GM12873 (cell line): ENCODE measurements around the gene PIK3C2A.

Source experiments
- TF ChIP-seq, protein P1 (sequence below): IDR thresholded peaks from 2 replicates; pipeline ENCODE4 v1.5.1; 2012; ENCODE audit warnings: low read depth, mild to moderate bottlenecking, moderate library complexity, low read length, control low read depth; ENCODE audit not compliant: insufficient read depth; ENCODE audit errors: missing control alignments

Gene PIK3C2A

DNA sequence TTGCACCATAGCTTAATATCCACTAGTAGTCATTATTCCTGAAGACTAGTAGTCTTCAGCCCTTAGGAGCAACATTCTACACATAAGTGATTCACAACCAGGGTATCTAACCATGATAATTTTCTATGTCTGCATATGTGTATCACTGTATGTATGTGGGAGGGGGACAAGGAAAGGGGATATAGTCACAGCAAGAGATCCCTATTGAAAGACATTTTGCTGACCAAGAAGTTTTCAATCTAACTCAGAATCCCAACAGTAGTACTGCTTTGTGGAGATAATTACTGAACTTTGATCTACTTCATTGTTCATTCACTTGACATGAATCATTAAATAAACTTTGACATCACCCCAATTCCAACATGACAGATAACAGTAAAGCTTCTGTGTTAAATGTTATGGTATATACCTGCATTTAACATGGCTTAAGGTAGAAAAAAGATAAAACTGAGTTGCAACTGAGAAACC is 10.3 kb downstream of the PIK3C2A start:
- TF ChIP-seq, protein P1, sequence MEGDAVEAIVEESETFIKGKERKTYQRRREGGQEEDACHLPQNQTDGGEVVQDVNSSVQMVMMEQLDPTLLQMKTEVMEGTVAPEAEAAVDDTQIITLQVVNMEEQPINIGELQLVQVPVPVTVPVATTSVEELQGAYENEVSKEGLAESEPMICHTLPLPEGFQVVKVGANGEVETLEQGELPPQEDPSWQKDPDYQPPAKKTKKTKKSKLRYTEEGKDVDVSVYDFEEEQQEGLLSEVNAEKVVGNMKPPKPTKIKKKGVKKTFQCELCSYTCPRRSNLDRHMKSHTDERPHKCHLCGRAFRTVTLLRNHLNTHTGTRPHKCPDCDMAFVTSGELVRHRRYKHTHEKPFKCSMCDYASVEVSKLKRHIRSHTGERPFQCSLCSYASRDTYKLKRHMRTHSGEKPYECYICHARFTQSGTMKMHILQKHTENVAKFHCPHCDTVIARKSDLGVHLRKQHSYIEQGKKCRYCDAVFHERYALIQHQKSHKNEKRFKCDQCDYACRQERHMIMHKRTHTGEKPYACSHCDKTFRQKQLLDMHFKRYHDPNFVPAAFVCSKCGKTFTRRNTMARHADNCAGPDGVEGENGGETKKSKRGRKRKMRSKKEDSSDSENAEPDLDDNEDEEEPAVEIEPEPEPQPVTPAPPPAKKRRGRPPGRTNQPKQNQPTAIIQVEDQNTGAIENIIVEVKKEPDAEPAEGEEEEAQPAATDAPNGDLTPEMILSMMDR, result no peak

DNA sequence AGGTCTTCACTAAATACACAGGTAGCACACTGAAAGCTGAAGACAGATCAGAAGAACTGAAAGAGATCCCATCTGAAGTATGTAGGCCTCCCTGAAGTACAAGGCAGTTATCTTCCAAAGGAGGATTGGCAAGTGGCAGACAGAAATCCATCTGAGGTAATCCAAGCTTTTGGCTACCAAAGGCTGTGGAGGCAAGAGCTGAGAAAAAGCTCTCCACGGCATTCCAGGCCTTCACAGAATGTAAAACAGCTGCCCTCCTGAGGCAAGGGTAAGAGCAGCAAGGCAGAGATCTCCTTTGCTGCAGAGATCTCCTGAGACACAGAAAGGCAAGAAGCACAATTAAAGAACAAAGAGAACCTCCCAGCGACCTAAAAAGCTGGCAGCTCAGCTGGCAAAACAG is 19.1 kb downstream of the PIK3C2A start:
- TF ChIP-seq, protein P1, result no peak

DNA sequence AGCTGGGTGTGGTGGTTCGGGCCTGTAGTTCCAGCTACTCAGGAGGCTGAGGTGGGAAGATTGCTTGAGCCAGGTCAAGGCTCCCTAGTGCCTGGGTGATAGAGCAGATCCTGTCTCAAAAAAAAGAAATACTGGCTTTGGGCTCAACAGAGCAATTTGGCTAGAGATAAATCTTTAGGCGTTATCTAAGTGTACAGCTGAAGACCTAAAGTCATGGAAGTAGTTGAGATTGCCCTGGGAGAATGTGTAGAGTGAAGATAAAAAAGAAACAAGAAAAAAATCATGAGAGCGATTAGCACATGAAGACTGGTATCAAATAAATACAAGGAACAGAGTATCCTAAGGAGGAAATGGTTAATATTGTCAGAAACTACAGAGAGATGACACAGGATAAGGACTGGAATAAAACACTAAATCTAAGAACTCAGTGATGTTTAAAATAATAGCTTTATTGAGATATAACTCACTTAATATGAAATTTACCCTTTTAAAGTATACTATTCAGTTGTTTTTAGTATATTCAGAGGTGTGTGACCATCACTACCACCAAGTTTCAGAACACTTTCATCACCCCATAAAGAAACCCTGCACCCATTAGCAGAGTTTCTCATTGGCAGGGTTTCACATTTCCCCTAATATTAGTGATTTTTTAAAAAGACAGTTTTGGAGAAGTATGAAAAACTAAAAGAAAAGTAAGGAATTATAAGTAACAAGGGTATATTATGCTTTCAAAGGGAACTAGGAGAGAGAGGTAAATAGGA is 20.7 kb downstream of the PIK3C2A start:
- TF ChIP-seq, protein P1, result no peak

DNA sequence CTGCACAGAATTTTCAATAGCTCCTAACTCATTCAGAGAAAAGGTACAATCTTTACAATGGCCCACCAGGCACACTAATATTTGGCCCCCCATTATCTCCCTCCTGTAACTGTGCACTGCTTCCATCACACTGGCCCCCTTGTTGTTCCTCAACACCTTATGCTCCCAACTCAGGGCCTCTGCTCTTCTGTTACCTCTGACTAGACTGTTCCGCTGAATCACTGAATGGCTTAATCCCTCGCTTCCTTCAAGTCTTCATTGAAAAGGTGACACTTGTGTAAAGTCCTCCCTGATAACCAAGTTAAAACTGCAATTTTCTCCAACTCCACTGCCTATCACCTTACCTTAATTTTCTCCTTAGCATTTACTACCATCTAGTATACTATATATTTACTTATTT is 21.8 kb downstream of the PIK3C2A start:
- TF ChIP-seq, protein P1, result no peak

DNA sequence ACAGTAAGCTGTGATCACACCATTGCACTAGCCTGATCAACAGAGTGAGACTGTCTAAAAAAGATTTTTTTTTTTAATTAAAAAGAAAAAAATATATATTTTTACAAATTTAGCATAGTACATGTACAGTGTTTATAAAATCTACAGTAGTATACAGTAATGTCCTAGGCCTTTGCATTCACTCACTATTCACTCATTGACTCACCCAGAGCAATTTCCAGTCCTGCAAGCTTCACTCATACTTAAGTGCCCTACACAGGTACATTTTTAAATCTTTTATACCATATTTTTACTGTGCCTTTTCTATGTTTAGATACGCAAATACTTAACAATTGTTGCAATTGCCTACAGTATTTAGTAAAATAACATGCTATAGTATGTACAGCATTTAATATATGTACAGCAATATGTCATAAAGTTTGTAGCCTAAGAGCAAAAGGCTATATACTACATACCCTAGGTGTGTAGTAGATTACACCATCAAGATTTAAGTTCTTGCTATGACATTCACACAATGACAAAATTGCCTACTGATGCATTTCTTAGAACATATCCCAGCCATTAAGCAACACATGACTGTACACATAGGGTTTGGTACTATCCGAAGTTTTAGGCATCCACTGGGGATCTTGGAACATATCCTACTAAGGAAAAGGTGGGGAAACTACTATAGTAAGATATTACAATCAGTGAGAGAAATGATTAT is 22.8 kb downstream of the PIK3C2A start:
- TF ChIP-seq, protein P1, result no peak

DNA sequence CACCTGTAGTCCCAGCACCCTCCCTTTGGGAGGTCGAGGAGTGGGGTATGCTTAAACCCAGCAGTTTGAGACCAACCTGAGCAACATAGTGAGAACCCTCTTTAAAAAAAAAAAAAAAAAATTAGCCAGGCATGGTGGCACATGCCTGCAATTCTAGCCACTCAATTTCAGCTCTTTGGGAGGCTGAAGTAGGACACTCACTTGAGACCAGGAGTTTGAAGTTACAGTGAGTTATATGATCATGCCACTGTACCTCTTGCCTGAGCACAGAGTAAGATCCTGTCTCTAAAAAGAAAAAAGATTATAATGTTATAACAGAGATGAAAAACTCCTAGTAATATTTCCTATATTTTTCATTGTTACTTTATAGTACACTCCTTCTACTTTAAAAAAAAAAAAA is 23.9 kb downstream of the PIK3C2A start:
- TF ChIP-seq, protein P1, result no peak

DNA sequence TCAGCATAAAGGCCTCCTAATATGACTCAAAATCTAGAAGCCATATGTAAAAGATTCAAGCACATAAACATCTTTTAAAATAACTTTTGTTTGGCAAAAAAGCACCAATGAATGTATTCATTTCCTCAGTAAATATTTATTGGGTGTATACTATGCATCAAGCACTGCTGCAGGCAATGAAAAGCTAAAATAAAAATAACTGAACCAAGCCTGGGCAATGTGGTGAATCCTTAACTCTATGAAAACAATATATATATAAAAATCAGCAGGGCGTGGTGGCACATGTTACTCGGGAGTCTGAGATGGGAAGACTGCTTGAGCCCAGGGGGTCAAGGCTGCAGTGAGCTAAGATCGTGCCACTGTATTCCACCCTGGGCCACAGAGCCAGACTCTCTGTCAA is 27.8 kb downstream of the PIK3C2A start:
- TF ChIP-seq, protein P1, result no peak
